ENCODE measurements around the gene TMEM204. TPM values are rescaled to one million over a fixed set of nuclear protein-coding genes. Genes with fewer than 3 reads are reported as not detected.

Gene TMEM204
- total RNA-seq, 1 experiment from 2014 or later, result not detected

DNA sequence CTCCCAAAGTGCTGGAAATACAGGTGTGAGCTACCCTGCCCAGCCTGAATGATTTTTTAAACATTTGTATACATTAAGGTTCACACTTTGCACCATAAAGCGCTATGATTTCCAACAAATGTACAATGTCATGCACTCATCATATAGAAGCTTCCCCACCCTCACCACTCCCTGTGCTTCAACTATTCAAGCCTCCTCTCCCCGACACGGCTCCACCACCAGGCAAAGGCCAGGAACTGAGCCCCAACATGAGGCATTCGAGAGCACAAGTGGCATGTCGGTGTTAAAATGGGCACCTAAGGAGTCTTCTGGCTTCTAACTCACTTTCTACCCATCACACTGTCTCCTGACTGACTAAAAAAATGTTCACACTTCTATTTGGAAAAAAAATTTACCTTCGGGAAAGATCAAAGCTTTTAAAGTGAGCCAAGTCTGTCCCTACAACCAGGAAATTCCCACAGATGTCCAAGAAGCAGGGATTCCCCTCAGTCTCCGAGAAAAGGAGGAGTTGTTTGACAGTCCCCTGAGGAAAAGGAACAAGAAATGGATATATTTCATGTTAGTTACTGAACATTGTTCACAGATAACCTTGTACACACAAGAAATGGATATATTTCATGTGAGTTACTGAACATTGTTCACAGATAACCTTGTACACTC, 37.7 kb downstream of the TMEM204 start:
- Histone ChIP-seq H3K9me3 (ENCODE audit: insufficient read depth, low read depth) (no peaks in the 10 kb centered on the region), H3K4me1 (replicated peaks; ENCODE audit: insufficient read depth) (no peaks in the 10 kb centered on the region)

DNA sequence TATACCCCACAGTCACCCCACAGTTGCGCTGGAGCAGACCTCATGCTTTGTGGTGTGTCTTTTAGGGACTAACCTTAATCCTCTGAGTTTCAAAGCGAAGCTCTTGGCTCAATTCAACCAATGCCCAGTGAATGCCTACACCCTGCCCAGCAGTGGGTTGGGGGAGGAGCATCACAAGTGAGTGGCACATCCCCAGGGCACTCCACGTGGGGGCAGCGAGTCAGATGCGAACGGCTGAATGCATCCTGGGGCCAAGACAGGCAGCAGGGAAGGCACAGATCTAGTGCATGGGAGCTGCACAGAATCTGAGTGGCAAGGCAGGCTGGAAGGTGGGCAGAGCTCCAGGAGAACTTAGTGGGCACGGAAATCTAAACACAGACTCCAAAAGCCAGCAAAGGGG, 39.2 kb downstream of the TMEM204 start:
- TF ChIP-seq EZH2 (IDR thresholded peaks at IDR 0.05; ENCODE audit: low read depth), result no peak
- TF ChIP-seq, protein P1, sequence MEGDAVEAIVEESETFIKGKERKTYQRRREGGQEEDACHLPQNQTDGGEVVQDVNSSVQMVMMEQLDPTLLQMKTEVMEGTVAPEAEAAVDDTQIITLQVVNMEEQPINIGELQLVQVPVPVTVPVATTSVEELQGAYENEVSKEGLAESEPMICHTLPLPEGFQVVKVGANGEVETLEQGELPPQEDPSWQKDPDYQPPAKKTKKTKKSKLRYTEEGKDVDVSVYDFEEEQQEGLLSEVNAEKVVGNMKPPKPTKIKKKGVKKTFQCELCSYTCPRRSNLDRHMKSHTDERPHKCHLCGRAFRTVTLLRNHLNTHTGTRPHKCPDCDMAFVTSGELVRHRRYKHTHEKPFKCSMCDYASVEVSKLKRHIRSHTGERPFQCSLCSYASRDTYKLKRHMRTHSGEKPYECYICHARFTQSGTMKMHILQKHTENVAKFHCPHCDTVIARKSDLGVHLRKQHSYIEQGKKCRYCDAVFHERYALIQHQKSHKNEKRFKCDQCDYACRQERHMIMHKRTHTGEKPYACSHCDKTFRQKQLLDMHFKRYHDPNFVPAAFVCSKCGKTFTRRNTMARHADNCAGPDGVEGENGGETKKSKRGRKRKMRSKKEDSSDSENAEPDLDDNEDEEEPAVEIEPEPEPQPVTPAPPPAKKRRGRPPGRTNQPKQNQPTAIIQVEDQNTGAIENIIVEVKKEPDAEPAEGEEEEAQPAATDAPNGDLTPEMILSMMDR (conservative IDR thresholded peaks at IDR 0.05), result no peak
- Histone ChIP-seq H3K9me2 (ENCODE audit: insufficient read depth) (no peaks in the 10 kb centered on the region), H3K4me3 (no peak overlapping the region), H3K9me3 (ENCODE audit: insufficient read depth, low read depth) (no peaks in the 10 kb centered on the region), H3K79me2 (ENCODE audit: low read depth) (no peaks in the 10 kb centered on the region), H3K27ac (no peak overlapping the region), H4K20me1 (ENCODE audit: insufficient read depth) (no peaks in the 10 kb centered on the region), H3K27me3 (ENCODE audit: insufficient read depth, low read depth) (no peaks in the 10 kb centered on the region), H3K4me2 (no peak overlapping the region), H3F3A (ENCODE audit: insufficient read depth, low read depth) (no peaks in the 10 kb centered on the region), H3K4me1 (replicated peaks; ENCODE audit: insufficient read depth) (no peaks in the 10 kb centered on the region), H2AFZ (no peak overlapping the region), H3K36me3 (ENCODE audit: low read depth) (no peaks in the 10 kb centered on the region)
- no TSS peak for BruUV-seq (replicated peaks)
- intact Hi-C loops (cut with micrococcal nuclease; ENCODE audit: unreplicated experiment), result no loop called here
- no peak for DNase-seq
- ChIA-PET CTCF (no interaction called here), POLR2A (ENCODE audit: unreplicated experiment) (no interaction called here)

More for the DNA sequence above, 37.7 kb downstream of the TMEM204 start:
- H3K4me2 ChIP-seq, result no peak overlapping the region
- CTCF ChIA-PET, result no interaction called here
- POLR2A ChIA-PET (ENCODE audit: unreplicated experiment), result no interaction called here
- DNase-seq, result no peak
- no peaks in the 10 kb centered on the region for H3K27me3 ChIP-seq (ENCODE audit: insufficient read depth, low read depth)
- H2AFZ ChIP-seq, result no peak overlapping the region
- no peak for TF ChIP-seq EZH2 (IDR thresholded peaks at IDR 0.05; ENCODE audit: low read depth)
- TF ChIP-seq, protein P1 (conservative IDR thresholded peaks at IDR 0.05), result no peak
- H3K79me2 ChIP-seq (ENCODE audit: low read depth), result no peaks in the 10 kb centered on the region
- BruUV-seq (replicated peaks), result no TSS peak
- H3K4me3 ChIP-seq, result no peak overlapping the region
- H3K36me3 ChIP-seq (ENCODE audit: low read depth), result no peaks in the 10 kb centered on the region
- H4K20me1 ChIP-seq (ENCODE audit: insufficient read depth), result no peaks in the 10 kb centered on the region
- H3K27ac ChIP-seq, result no peak overlapping the region
- no peaks in the 10 kb centered on the region for H3K9me2 ChIP-seq (ENCODE audit: insufficient read depth)
- intact Hi-C loops (cut with micrococcal nuclease; ENCODE audit: unreplicated experiment), result no loop called here
- no peaks in the 10 kb centered on the region for H3F3A ChIP-seq (ENCODE audit: insufficient read depth, low read depth)

DNA sequence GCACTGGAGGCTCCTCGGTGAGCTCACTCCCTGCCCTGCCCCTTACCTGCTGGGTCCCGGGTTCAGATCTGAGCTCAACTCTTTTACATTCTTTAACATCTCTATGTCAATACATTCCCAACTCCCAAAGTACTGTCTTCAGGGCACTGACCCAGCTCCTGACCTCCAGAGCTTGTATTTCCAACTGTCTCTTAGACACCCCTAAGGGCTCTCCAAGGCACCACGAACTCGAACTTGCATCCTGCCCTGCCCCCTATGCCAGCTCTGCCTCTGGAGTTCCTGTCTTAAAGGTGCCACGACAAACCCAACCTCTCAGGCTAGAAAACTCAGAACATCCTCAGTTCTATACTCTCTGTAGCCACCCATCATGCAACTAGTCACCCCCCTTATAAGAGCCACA, 39.8 kb downstream of the TMEM204 start:
- CTCF ChIA-PET, result no interaction called here
- H3K27me3 ChIP-seq (ENCODE audit: insufficient read depth, low read depth), result no peaks in the 10 kb centered on the region

More for the DNA sequence above, 39.8 kb downstream of the TMEM204 start:
- TF ChIP-seq, protein P1 (conservative IDR thresholded peaks at IDR 0.05), result no peak
- TF ChIP-seq EZH2 (IDR thresholded peaks at IDR 0.05; ENCODE audit: low read depth), result no peak
- no peaks in the 10 kb centered on the region for H3K36me3 ChIP-seq (ENCODE audit: low read depth)
- H3K4me3 ChIP-seq, result no peak overlapping the region
- H3K27ac ChIP-seq, result no peak overlapping the region
- no peaks in the 10 kb centered on the region for H3K9me2 ChIP-seq (ENCODE audit: insufficient read depth)
- H3K4me1 ChIP-seq (replicated peaks; ENCODE audit: insufficient read depth), result no peaks in the 10 kb centered on the region
- no peaks in the 10 kb centered on the region for H3K79me2 ChIP-seq (ENCODE audit: low read depth)
- no peaks in the 10 kb centered on the region for H3F3A ChIP-seq (ENCODE audit: insufficient read depth, low read depth)
- H3K4me2 ChIP-seq, result no peak overlapping the region
- H4K20me1 ChIP-seq (ENCODE audit: insufficient read depth), result no peaks in the 10 kb centered on the region
- H3K9me3 ChIP-seq (ENCODE audit: insufficient read depth, low read depth), result no peaks in the 10 kb centered on the region
- no peak overlapping the region for H2AFZ ChIP-seq
- BruUV-seq (replicated peaks), result no TSS peak
- POLR2A ChIA-PET (ENCODE audit: unreplicated experiment), result no interaction called here
- intact Hi-C loops (cut with micrococcal nuclease; ENCODE audit: unreplicated experiment), result no loop called here
- DNase-seq, result no peak

Measured in PC-9 (cell line).